Measurements from ENCODE around the gene MINDY4.

Gene MINDY4

GRCh38 chr7:30843741-30844482 lies 72.7 kb downstream of the MINDY4 start:
- no peak overlapping the region for H3K4me3 ChIP-seq
- peak overlapping the region in 13 of 21 experiments; percentile 8 to 85 (median 23) for H3K27ac ChIP-seq

GRCh38 chr7:30844483-30844874 lies 73.3 kb downstream of the MINDY4 start:
- Histone ChIP-seq H3K27ac (peak overlapping the region in 7 of 21 experiments; percentile 8 to 85 (median 78)), H3K4me3 (no peak overlapping the region)

- H3K27ac ChIP-seq = peak overlapping the region in 8 of 21 experiments; percentile 10 to 85 (median 76)
Observed at GRCh38 chr7:30844916-30845315, 73.7 kb downstream of the MINDY4 start.

GRCh38 chr7:30845426-30846135 lies 74.4 kb downstream of the MINDY4 start:
- Histone ChIP-seq H3K4me3 (no peak overlapping the region), H3K27ac (peak overlapping the region in 15 of 21 experiments; percentile 4 to 85 (median 75))

More at GRCh38 chr7:30844916-30845315, 73.7 kb downstream of the MINDY4 start:
- H3K4me3 ChIP-seq = no peak overlapping the region

- no peak overlapping the region for H3K4me3 ChIP-seq
- H3K27ac ChIP-seq = peak overlapping the region in 14 of 21 experiments; percentile 4 to 85 (median 75)
Observed at GRCh38 chr7:30846378-30846777, 75.2 kb downstream of the MINDY4 start.

GRCh38 chr7:30848121-30848855 lies 77.1 kb downstream of the MINDY4 start:
- H3K4me3 ChIP-seq = no peak overlapping the region
- peak overlapping the region in 8 of 21 experiments; percentile 10 to 70 (median 39) for H3K27ac ChIP-seq

GRCh38 chr7:30849565-30849964 lies 78.3 kb downstream of the MINDY4 start:
- Histone ChIP-seq H3K4me3 (no peak overlapping the region), H3K27ac (peak overlapping the region in 7 of 21 experiments; percentile 24 to 77 (median 51))

GRCh38 chr7:30850426-30850825 lies 79.2 kb downstream of the MINDY4 start:
- Histone ChIP-seq H3K27ac (peak overlapping the region in 6 of 21 experiments; percentile 24 to 77 (median 54)), H3K4me3 (no peak overlapping the region)

- no peak overlapping the region for H3K4me3 ChIP-seq
- peak overlapping the region in 19 of 21 experiments; percentile 5 to 85 (median 71) for H3K27ac ChIP-seq
Observed at GRCh38 chr7:30851651-30852307, 80.6 kb downstream of the MINDY4 start.

GRCh38 chr7:30852308-30852684 lies 81.1 kb downstream of the MINDY4 start:
- Histone ChIP-seq H3K4me3 (no peak overlapping the region), H3K27ac (peak overlapping the region in 20 of 21 experiments; percentile 5 to 85 (median 70))

- Histone ChIP-seq H3K4me3 (no peak overlapping the region), H3K27ac (peak overlapping the region in 18 of 21 experiments; percentile 39 to 85 (median 71))
Observed at GRCh38 chr7:30852744-30853288, 81.6 kb downstream of the MINDY4 start.

- H3K4me3 ChIP-seq = no peak overlapping the region
Observed at GRCh38 chr7:30853576-30853975, 82.4 kb downstream of the MINDY4 start.

GRCh38 chr7:30855936-30856335 lies 84.7 kb downstream of the MINDY4 start:
- Histone ChIP-seq H3K27ac (peak overlapping the region in 2 of 21 experiments; percentile 4 to 7), H3K4me3 (no peak overlapping the region)

More at GRCh38 chr7:30853576-30853975, 82.4 kb downstream of the MINDY4 start:
- peak overlapping the region in 7 of 21 experiments; percentile 62 to 85 (median 71) for H3K27ac ChIP-seq

- Histone ChIP-seq H3K27ac (no peak overlapping the region), H3K4me3 (no peak overlapping the region)
Observed at GRCh38 chr7:30858576-30858975, 87.4 kb downstream of the MINDY4 start.

GRCh38 chr7:30859202-30859939 lies 88.2 kb downstream of the MINDY4 start:
- no peak overlapping the region for H3K4me3 ChIP-seq
- peak overlapping the region in 1 of 21 experiments; percentile 41 for H3K27ac ChIP-seq

GRCh38 chr7:30859940-30860496 lies 88.8 kb downstream of the MINDY4 start:
- H3K27ac ChIP-seq = peak overlapping the region in 2 of 21 experiments; percentile 14 to 41
- H3K4me3 ChIP-seq = no peak overlapping the region

- H3K27ac ChIP-seq = peak overlapping the region in 2 of 21 experiments; percentile 16 to 22
- no peak overlapping the region for H3K4me3 ChIP-seq
Observed at GRCh38 chr7:30861612-30862011, 90.4 kb downstream of the MINDY4 start.

All from skin epidermis (tissue), 12 donors.